PC-9 (cell line): ENCODE measurements around the gene TOMM34. TPM values are rescaled to one million over a fixed set of nuclear protein-coding genes. Genes with fewer than 3 reads are reported as not detected.

ENCODE experiments used
- BruUV-seq: library from RNA; stranded (reverse); fragments of 400-500 nt; replicated peaks from 2 replicates; lab custom pipeline; 2021; lab: Mats Ljungman, UMichigan
- CTCF ChIA-PET: fragments of 300-600 bp; sonication (Branson Sonifier 250); formaldehyde crosslinking; loops from one replicate; lab custom pipeline; 2022; ENCODE audit warnings: antibody characterized with exemption; lab: Charles Lee
- POLR2A ChIA-PET: fragments of 300-600 bp; sonication (Branson Sonifier 250); formaldehyde crosslinking; loops from one replicate; lab custom pipeline; 2022; ENCODE audit warnings: antibody characterized with exemption; ENCODE audit not compliant: unreplicated experiment; lab: Charles Lee
- DNase-seq, 2 experiments: peaks; one replicate each; pipeline versions ENCODE4 v3.0.0 to v3.0.0-alpha.2; 2015 to 2022; ENCODE audit warnings: mixed read lengths in 1 of 2
- H2AFZ ChIP-seq: fragments of 200-600 bp; sonication (generic); 2 replicates; pipeline ENCODE4 v1.8.1; 2017; ENCODE audit warnings: antibody characterized with exemption
- H3F3A ChIP-seq: fragments of 200-600 bp; sonication (generic); 2 replicates; pipeline ENCODE4 v1.8.1; 2017; ENCODE audit warnings: antibody characterized with exemption, mild to moderate bottlenecking, low read depth; ENCODE audit not compliant: insufficient read depth
- H3K27ac ChIP-seq: fragments of 200-600 bp; sonication (generic); 2 replicates; pipeline ENCODE4 v1.6.1; 2016; ENCODE audit warnings: mixed run types
- H3K27me3 ChIP-seq: fragments of 200-600 bp; sonication (generic); 2 replicates; pipeline ENCODE4 v1.6.1; 2016; ENCODE audit warnings: low read depth, mixed run types; ENCODE audit not compliant: insufficient read depth
- H3K36me3 ChIP-seq: fragments of 200-600 bp; sonication (generic); 2 replicates; pipeline ENCODE4 v1.6.1; 2016; ENCODE audit warnings: low read depth, mixed run types
- H3K4me1 ChIP-seq: fragments of 200-600 bp; sonication (generic); replicated peaks from 2 replicates; pipeline ENCODE4 v1.6.1; 2016; ENCODE audit warnings: mixed run types; ENCODE audit not compliant: insufficient read depth
- H3K4me2 ChIP-seq: fragments of 200-600 bp; sonication (generic); 2 replicates; pipeline ENCODE4 v1.6.1; 2017; ENCODE audit warnings: mixed run types
- H3K4me3 ChIP-seq: fragments of 200-600 bp; sonication (generic); 2 replicates; pipeline ENCODE4 v1.6.1; 2016; ENCODE audit warnings: mixed run types
- H3K79me2 ChIP-seq: fragments of 200-600 bp; sonication (generic); 2 replicates; pipeline ENCODE4 v1.6.1; 2017; ENCODE audit warnings: low read depth, mixed run types
- H3K9me2 ChIP-seq: fragments of 200-600 bp; sonication (generic); 2 replicates; pipeline ENCODE4 v1.8.1; 2017; ENCODE audit warnings: mild to moderate bottlenecking; ENCODE audit not compliant: insufficient read depth
- H3K9me3 ChIP-seq: fragments of 200-600 bp; sonication (generic); 2 replicates; pipeline ENCODE4 v1.8.1; 2016; ENCODE audit warnings: low read depth; ENCODE audit not compliant: insufficient read depth
- H4K20me1 ChIP-seq: fragments of 200-600 bp; sonication (generic); 2 replicates; pipeline ENCODE4 v1.8.1; 2017; ENCODE audit not compliant: insufficient read depth
- CTCF ChIP-seq: fragments of 200-600 bp; sonication (generic); conservative IDR thresholded peaks from 2 replicates; pipeline ENCODE4 v1.6.1; 2017; ENCODE audit warnings: mixed run types, antibody characterized with exemption, mild to moderate bottlenecking, moderate library complexity
- EZH2 ChIP-seq: fragments of 200-600 bp; sonication (generic); IDR thresholded peaks from 2 replicates; pipeline ENCODE4 v1.8.0; 2017; ENCODE audit warnings: antibody characterized with exemption, low read depth
- intact Hi-C: fragments of 100-400 bp; cut with micrococcal nuclease; formaldehyde crosslinking; loops from one replicate; pipeline ENCODE4 v1.10.0; 2022; ENCODE audit not compliant: unreplicated experiment
- total RNA-seq: library from RNA; stranded (reverse); gene quantifications from 2 replicates; pipeline ENCODE4 v1.2.3, GENCODE V29; 2021

TOMM34 gene
- total RNA-seq, 1 experiment from 2014 or later: 71.1 TPM

- H3K79me2 ChIP-seq: peaks cover 19% of the 10 kb centered on the region
- H3K36me3 ChIP-seq: peaks cover 29% of the 10 kb centered on the region
- BruUV-seq: no TSS peak
- no peaks in the 10 kb centered on the region for H3K9me3 ChIP-seq
- H3K27ac ChIP-seq: 0 out of 2 replicates have a peak within 1 kb of the TSS, but pooled peaks have one; percentile 24
- peaks cover 4% of the 10 kb centered on the region; the same call in 1 of the 2 replicates for H3K4me1 ChIP-seq
- no peaks in the 10 kb centered on the region for H3K9me2 ChIP-seq
- CTCF ChIA-PET: interaction anchor here (0.5 to 1.6 kb wide), 6 partner anchors 35 to 383 kb away, joined by 3 to 8 read pairs (median 4); no protein-coding TSS in a partner anchor
- H4K20me1 ChIP-seq: peaks cover 13% of the 10 kb centered on the region; the same call in 1 of the 2 replicates
- intact Hi-C loops: loop anchor here (2.0 to 5.0 kb wide), 3 partner anchors 51 to 382 kb away; partner anchors contain the start of gene TOMM34
- peak within 1 kb of the TSS; percentile 90 for H3K4me2 ChIP-seq
- POLR2A ChIA-PET: interaction anchor here (0.5 to 0.8 kb wide), 6 partner anchors 36 to 1036 kb away, joined by 4 to 17 read pairs (median 6); no protein-coding TSS in a partner anchor
- peak; percentile 76 to 89 for DNase-seq
- peaks cover 42% of the 10 kb centered on the region for H3F3A ChIP-seq
- H3K27me3 ChIP-seq: no peaks in the 10 kb centered on the region
- no peak for TF ChIP-seq CTCF
- no peak for TF ChIP-seq EZH2
- peak within 1 kb of the TSS; percentile 81 for H2AFZ ChIP-seq
- H3K4me3 ChIP-seq: peak within 1 kb of the TSS; percentile 69
Measured at GRCh38 chr20:44909872-44910689, 50.1 kb downstream of the TOMM34 start, which contains the start of gene PABPC1L. PABPC1L (plus strand) TSS chr20:44910060; CDS start chr20:44910144, 84 bp downstream.

DNA sequence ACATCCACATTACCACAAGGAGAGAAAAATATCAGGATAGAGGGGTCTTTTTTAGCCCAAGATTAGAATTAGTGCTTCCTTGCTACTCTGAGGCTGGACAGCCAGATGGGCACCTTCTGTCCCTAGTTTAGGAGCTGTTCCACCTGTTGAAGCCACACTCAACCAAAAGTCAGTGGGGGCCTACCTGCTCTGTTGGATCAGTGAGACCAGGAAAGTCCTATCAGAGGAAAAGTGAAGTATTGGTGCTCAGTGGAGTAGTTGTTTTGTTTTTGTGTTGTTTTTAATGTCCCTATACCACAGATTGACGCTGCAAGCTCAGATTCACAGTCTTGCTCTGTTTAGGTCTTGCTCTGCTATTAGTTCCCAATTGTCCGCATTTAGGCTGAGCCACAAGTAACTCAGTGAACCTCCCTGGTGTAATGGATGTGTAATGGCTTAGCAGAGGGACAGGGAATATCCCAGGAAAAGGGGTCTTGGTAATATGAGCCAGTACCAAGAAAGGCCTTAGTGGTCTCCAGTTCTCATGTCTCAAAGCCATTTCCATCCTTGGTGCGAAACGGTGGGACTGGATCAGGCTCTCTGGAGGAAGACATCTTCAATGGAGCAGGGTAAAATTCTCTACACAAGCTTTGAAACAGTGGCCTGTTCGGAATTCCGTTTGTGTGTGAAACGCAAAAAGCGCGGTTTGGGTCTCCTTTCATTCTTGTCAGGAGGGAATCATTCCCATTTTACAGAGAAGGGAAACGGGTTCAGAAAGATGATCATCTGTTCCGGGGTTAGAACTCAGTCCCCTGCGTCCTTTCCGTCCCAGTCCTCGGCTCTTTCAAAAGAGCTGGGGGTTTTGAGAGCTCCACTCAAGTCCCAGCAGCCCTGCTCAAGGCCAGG, 51.0 kb downstream of the TOMM34 start:
- BruUV-seq: no TSS peak
- ChIA-PET CTCF (interaction anchor here (0.6 to 1.6 kb wide), 4 partner anchors 35 to 383 kb away, joined by 3 to 8 read pairs (median 4); no protein-coding TSS in a partner anchor), POLR2A (interaction anchor here (0.5 to 0.8 kb wide), 6 partner anchors 37 to 1037 kb away, joined by 4 to 17 read pairs (median 6); no protein-coding TSS in a partner anchor)
- no peak for DNase-seq
- no peak overlapping the region for H3K27ac ChIP-seq
- H3K4me3 ChIP-seq: peak overlapping the region; percentile 69; the same call in 1 of the 2 replicates
- H3K79me2 ChIP-seq: peaks cover 19% of the 10 kb centered on the region
- no peak for TF ChIP-seq CTCF
- TF ChIP-seq EZH2: no peak
- H3K9me2 ChIP-seq: no peaks in the 10 kb centered on the region
- H3K36me3 ChIP-seq: peaks cover 31% of the 10 kb centered on the region
- H4K20me1 ChIP-seq: peaks cover 13% of the 10 kb centered on the region
- peak overlapping the region; percentile 90; the same call in 1 of the 2 replicates for H3K4me2 ChIP-seq
- H3K4me1 ChIP-seq: peaks cover 4% of the 10 kb centered on the region; the same call in 1 of the 2 replicates
- H2AFZ ChIP-seq: no peak overlapping the region
- no peaks in the 10 kb centered on the region for H3K27me3 ChIP-seq
- no peaks in the 10 kb centered on the region for H3K9me3 ChIP-seq
- H3F3A ChIP-seq: peaks cover 50% of the 10 kb centered on the region
- intact Hi-C loops: no loop called here
